ENCODE results near the gene GPI.

Gene GPI

DNA sequence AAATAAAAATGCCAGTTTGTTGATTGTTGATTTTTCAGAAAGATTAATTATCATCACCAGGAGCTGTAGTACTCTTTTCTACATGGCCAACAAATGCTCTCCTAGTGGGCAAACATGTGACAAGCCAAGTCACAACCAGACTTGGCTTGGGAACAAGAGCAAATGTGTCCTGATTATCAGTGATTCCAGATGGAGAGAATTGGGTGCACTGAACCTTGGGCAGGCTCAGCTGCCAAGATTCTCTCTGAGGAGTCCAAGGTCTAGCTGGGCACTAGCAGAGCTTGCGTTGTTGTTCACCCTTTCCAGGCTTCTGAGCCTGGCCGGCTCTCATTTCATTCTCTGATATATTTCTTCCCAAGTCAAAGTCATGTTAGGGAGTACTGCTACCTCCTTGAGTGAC, 27.3 kb upstream of the GPI start:
- no peak overlapping the region for H3K4me3 ChIP-seq (ENCODE audit: low read depth, low read length)
- TF ChIP-seq CTCF (conservative IDR thresholded peaks at IDR 0.05; ENCODE audit: low read depth, low read length), result no peak
- DNase-seq (ENCODE audit: low read depth), result no peak

- H3K4me3 ChIP-seq (ENCODE audit: low read depth, low read length), result no peak overlapping the region
- DNase-seq (ENCODE audit: low read depth), result no peak
- no peak for TF ChIP-seq CTCF (conservative IDR thresholded peaks at IDR 0.05; ENCODE audit: low read depth, low read length)
These were observed 22.9 kb upstream of the GPI start for GRCh38 chr19:34341935-34342680.

GRCh38 chr19:34343751-34344150, 21.2 kb upstream of the GPI start:
- no peak for TF ChIP-seq CTCF (conservative IDR thresholded peaks at IDR 0.05; ENCODE audit: low read depth, low read length)
- DNase-seq (ENCODE audit: low read depth), result no peak
- no peak overlapping the region for H3K4me3 ChIP-seq (ENCODE audit: low read depth, low read length)

DNA sequence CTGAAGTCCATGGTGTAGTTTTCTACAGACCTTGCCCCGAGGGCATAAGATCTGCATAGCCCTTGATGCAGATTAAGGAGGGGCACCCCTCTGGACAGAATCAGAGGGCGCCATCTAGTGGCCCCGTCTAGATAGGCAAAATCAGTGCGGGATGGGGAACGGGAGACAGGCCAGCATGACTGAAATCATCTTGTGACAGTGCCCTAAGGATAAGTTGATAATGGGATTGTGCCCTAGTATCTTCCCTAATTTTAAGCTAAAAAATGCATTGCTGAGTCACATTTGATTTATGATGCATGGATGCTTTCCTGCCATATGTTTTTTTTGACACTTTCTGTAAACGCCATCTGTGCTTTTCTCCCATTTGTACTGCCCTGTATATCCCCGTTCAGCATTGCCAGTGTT, 19.0 kb upstream of the GPI start:
- peak; percentile 75 for DNase-seq (ENCODE audit: low read depth)
- peak; percentile 95 for TF ChIP-seq CTCF (conservative IDR thresholded peaks at IDR 0.05; ENCODE audit: low read depth, low read length)
- H3K4me3 ChIP-seq (ENCODE audit: low read depth, low read length), result no peak overlapping the region

- no peak overlapping the region for H3K4me3 ChIP-seq (ENCODE audit: low read depth, low read length)
- no peak for DNase-seq (ENCODE audit: low read depth)
- no peak for TF ChIP-seq CTCF (conservative IDR thresholded peaks at IDR 0.05; ENCODE audit: low read depth, low read length)
These were observed 17.3 kb upstream of the GPI start for GRCh38 chr19:34347561-34348165.

DNA sequence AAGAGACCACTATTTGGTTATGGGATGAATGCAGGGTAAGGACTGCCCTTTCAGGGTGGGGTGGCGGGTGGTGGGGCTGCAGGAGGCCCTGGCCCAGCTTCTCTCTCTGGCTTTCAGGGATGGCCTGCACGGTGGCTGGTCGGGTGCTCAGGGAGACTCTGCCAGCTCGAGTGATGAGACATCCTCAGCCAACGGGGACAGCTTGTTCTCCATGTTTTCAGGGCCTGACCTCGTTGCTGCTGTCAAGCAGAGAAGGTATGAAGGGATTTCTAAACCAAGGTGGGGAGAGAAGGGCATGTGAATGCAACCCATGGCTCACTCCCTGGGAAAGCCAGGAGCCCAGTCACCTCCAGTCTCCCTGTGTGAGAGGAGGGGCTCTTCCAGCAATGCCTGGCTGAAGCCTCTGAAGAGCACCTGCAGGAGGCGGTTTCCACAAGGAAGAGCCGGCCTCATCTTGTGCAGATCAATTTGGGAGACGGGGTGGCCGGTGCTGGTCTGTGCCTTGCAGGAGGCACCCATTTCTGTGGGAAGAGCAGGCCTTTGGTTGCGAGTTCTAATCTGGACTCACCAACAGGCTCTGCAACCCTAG, 16.0 kb upstream of the GPI start:
- no peak for TF ChIP-seq CTCF (conservative IDR thresholded peaks at IDR 0.05; ENCODE audit: low read depth, low read length)
- no peak overlapping the region for H3K4me3 ChIP-seq (ENCODE audit: low read depth, low read length)
- no peak for DNase-seq (ENCODE audit: low read depth)

Data from choroid plexus epithelial cell (primary cell).